HG02642 (cell line): ENCODE results near the gene HPD.
"Not testable (repeated sequence)": the region's sequence is repeated elsewhere in the genome, so short reads cannot be mapped to it uniquely, and the experiment has no call there.

Experiments
- ATAC-seq: cut with Tn5 transposase; IDR thresholded peaks from one replicate; pipeline ENCODE4 v1.9.1; 2021; ENCODE audit warnings: mild to moderate bottlenecking; ENCODE audit not compliant: unreplicated experiment, poor library complexity

The HPD gene

GRCh38 chr12:121858662-121859572, at the start of gene HPD:
Gene HPD, minus strand, starts transcription at chr12:121858859. Its CDS starts 36 bp downstream, at chr12:121858823.
- no peak for ATAC-seq

GRCh38 chr12:121905746-121906145, 47.1 kb upstream of the HPD start:
- ATAC-seq: no peak

- no peak for ATAC-seq
Measured at GRCh38 chr12:121903202-121903601, 44.5 kb upstream of the HPD start.

- ATAC-seq: no peak
Measured at GRCh38 chr12:121899590-121899989, 40.9 kb upstream of the HPD start.

GRCh38 chr12:121898287-121898686, 39.6 kb upstream of the HPD start:
- ATAC-seq: no peak

GRCh38 chr12:121894633-121895032, 36.0 kb upstream of the HPD start:
- no peak for ATAC-seq

GRCh38 chr12:121893961-121894460, 35.4 kb upstream of the HPD start:
- no peak for ATAC-seq

- no peak for ATAC-seq
Measured at GRCh38 chr12:121892673-121893561, 34.3 kb upstream of the HPD start.

GRCh38 chr12:121889661-121890060, 31.0 kb upstream of the HPD start:
- not testable (repeated sequence) for ATAC-seq

GRCh38 chr12:121889274-121889624, 30.6 kb upstream of the HPD start:
- ATAC-seq: no peak

- ATAC-seq: peak; percentile 94
Measured at GRCh38 chr12:121888478-121889273, 30.0 kb upstream of the HPD start, which contains the start of gene PSMD9. Gene PSMD9, plus strand, starts transcription at chr12:121888790. Its CDS starts 67 bp downstream, at chr12:121888857.

GRCh38 chr12:121888083-121888477, 29.4 kb upstream of the HPD start:
- ATAC-seq: no peak

GRCh38 chr12:121885129-121885528, 26.5 kb upstream of the HPD start:
- ATAC-seq: not testable (repeated sequence)

GRCh38 chr12:121883315-121883660, 24.6 kb upstream of the HPD start:
- no peak for ATAC-seq

GRCh38 chr12:121876080-121876447, 17.4 kb upstream of the HPD start:
- not testable (repeated sequence) for ATAC-seq

- ATAC-seq: no peak
Measured at GRCh38 chr12:121875582-121875981, 16.9 kb upstream of the HPD start.

GRCh38 chr12:121874071-121874470, 15.4 kb upstream of the HPD start:
- ATAC-seq: no peak

- ATAC-seq: no peak
Measured at GRCh38 chr12:121873216-121873569, 14.5 kb upstream of the HPD start.

GRCh38 chr12:121872546-121873215, 14.0 kb upstream of the HPD start:
- no peak for ATAC-seq

- no peak for ATAC-seq
Measured at GRCh38 chr12:121871467-121871866, 12.8 kb upstream of the HPD start.
